IPS-NIHi11 (cell line): Measurements from ENCODE around the gene C19orf38.
A peak's percentile ranks its signal among the peaks of the same experiment; 100 is the strongest.
"Not testable (repeated sequence)": the region's sequence is repeated elsewhere in the genome, so short reads cannot be mapped to it uniquely, and the experiment has no call there.

Experiments used
- DNase-seq: peaks from one replicate; pipeline ENCODE4 v3.0.0; 2012; ENCODE audit warnings: mixed read lengths, low spot score

Gene C19orf38

DNA sequence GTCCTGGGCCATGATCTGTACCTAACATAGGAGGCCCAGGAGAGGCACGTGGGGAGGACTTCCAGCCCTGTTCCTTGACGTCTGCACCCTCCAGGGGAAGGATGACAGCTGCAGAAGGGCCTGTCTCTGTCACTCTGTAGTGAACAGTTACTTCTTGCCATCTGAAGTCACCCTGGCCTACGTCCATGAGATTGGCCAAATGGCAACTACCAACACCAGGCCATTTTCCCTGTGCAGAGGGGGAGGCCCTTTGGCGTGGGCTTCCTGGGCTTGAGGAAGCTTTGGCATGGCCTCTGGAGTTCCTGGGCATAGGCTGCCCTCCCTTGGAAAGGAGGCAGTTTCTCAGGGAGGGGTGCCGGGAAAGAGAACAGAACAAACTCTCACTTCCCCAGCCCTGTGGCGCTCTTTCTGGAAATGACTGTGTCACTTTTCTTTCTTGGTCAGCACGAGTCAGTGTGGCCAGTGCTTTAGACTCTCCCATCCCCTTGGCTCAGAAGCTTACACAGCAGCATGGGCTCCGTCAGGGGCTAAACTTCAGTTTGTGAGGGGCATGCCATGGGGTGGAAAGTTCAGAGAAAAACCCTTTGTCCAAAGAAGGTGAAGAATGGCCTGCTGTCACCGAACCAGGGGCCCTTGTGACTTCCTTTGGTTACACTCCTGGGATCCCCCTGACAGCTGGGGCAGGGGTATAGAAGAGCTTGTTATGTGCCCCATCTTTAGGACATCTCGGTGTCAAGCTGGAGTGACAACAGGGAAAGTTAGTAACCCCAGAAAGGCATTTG lies 28.4 kb downstream of the C19orf38 start:
- DNase-seq: no peak

DNA sequence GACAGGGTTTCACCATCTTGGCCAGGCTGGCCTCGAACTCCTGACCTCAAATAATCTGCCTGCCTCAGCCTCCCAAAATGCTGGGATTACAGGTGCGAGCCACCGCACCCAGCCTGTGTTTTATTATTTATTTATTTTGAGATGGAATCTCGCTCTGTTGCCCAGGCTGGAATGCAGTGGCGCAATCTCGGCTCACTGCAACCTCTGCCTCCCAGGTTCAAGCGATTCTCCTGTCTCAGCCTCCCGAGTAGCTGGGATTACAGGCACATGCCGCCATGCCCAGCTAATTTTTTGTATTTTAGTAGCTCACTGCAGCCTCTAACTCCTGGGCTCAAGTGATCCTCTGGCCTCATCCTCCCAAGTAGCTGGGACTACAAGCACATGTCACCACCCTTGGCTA lies 29.4 kb downstream of the C19orf38 start:
- not testable (repeated sequence) for DNase-seq

DNA sequence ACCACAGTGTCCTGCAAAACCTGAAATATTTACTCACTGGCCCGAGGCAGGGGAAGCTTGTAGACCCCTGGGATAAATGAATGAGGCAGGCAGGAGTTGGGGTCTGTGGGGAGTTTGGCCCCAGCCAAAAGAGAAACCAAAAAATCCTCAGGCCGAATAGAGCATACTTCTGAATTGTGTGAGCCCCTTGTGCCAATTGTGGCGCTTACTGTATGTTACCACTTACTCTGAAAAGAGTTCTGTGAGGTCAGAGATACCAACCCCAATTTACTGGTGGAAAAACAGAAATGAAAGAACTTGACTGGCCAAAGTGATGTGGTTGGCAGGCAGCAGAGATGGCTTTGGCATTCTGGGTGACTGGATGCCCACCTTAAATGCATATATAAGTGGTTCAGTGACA lies 30.0 kb downstream of the C19orf38 start:
- DNase-seq: no peak

DNA sequence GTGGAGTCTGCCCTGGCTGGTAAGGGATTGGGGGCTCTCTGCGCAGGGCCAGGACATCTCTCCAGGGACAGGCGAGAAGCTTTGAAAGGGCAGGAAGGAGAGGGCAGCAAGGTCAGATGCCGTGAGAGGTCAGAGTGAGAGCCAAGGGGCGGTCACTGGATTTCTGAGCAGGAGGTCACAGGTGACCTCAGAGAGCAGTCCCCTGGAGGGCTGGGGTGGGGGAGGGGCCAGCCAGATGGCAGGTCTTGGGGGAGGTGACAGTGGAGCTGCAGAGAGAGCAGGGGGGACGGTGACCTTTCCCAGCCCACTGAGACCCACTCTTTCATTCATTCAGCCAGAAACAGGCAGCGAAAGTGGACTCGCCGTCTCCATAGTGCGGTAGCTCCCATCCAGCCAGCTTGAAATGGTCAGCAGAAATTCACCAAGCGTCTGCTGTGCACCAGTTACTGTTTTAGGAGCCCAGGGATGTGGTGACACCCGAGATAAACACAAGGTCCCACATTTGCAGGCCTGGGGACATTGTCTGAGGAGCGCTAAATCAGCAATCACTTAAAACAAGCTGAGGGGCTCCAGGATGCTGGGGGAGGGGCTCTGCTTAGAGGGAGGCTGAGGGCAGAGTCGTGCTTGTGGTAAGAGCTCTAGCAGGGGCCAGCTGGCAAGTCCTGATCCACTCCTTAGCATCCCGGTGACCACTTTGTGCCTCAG lies 33.3 kb downstream of the C19orf38 start:
- DNase-seq: no peak

DNA sequence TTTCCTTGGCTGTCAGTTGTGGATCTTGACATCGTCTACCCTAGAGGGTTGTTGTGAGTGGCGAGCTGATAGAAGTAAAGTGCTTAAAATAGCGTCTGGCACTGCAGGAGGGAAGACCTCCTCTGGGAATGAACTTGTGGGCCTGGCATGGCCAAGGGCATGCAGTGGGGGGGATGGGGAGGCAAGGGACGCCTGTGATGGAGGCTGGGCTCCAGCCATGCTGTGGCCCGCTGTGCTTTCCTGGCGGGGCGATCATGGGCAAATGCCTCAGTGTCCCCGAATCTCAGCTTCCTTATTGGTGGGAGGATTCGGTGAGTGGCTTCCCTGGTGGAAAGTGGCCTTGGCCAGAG lies 33.9 kb downstream of the C19orf38 start:
- DNase-seq: no peak

DNA sequence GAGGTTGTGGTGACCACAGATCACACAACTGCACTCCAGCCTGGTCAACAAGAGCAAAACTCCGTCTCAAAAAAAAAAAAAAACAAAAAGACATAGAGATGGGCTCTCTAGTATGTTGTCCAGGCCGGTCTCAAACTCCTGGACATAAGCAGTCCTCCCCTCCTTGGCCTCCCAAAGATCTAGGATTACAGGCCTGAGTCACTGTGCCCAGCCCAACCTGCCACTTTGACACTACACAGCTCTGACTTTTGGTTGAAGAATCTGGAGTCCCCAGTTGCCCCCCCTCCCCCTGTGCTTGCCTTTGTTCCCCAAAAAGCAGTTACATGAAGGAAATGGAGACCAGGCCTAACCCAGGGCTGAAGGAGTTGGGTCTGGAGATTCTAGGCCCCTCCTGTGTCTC lies 36.1 kb downstream of the C19orf38 start:
- DNase-seq: no peak

DNA sequence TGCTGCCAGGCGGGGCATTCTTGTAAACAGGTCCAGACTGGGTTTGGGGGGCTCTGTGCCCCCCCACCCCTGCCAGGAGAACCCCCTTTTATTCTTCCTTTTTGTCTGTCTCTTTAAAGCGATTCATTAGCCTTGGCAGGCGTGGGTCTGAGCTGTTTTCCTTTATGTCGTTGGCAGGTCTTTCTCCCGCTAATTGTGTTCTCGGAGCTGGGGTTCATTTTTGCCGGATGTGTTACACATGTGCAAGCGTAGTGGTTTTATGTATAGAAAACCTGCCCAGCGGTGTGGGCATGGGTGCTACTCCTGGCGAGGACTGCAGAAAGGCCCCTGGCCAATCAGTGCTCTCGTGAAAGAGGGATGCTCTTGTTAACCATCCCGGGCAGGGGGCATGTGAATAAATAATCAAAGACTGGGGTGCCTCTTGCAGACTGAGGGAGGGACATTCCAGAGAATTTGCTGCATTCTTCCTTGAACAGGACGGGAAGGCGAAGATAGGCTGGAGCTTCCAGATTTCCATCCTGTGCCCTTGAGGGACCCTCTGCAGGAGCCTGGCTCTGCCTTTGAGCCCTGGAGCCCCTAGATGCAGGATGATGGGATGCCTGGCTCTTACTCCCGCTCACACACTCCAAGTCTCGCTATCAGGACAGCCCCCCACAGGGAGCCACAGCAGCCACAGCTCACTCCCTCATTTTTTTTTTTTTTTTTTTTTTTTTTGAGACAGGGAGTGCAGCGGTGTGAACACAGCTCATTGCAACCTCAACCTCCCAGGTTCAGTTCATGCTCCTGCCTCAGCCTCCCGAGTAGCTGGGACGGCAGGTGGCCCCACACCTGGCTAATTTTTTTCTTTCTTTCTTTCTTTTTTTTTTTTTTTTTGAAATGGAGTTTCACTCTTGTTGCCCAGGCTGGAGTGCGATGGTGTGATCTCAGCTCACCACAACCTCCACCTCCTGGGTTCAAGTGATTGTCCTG lies 37.3 kb downstream of the C19orf38 start:
- no peak for DNase-seq

DNA sequence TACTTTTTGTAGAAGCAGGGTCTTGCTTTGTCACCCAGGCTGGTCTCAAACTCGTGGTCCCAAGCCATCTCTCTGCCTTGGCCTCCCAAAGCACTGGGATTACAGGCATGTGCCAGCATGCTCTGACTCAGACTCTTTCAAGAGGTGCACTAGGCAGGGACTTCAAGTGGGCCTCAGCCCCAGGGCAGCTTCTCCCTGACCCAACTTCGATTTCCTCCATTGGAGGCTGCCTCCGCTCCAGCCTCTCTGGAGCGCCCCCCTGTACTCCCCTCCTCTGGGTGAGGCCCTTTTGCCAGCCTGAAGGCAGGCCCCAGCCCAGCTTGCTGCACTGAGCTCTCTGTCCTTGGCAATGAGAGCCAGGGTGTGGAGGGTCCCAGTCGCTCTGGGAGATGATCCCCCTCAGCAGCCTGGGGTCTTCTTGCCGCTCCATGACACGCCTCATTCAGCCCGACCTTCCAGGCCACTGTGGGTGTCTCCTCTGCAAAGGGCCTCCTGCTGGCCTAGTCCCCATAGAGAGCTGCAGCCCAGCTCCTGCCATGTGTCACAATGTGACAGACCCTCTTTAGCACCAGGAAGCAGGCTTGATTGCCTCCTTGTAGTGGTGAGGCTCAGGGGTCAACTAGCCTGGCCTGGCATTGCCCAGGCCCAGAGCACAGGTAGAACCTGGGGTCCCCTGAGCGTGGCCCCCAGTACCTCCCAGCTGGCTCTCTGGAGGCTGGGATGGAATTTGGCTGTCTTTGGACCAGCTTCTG lies 39.6 kb downstream of the C19orf38 start:
- no peak for DNase-seq

DNA sequence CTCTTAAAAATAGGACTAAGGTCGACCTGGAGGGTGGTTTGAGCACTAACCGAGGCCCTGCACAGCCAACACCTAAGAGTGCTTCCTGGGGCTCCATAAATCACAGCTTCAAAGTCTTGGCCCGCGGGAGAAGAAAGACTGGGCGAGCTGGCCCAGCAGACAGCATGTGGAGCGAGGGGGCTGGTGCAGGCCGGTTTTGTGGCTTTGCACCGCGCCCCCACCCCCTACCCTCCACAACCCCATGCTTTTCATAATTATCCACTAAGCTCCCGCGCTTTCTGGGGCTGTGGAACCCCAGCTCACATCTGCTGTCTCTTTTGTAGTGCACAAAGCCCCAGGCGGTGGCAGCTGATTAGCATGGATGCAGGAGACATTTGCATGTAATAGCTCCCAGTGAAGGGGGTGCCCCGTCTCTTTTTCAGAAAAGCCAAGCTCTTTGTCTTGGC lies 40.2 kb downstream of the C19orf38 start:
- DNase-seq: peak; percentile 66

DNA sequence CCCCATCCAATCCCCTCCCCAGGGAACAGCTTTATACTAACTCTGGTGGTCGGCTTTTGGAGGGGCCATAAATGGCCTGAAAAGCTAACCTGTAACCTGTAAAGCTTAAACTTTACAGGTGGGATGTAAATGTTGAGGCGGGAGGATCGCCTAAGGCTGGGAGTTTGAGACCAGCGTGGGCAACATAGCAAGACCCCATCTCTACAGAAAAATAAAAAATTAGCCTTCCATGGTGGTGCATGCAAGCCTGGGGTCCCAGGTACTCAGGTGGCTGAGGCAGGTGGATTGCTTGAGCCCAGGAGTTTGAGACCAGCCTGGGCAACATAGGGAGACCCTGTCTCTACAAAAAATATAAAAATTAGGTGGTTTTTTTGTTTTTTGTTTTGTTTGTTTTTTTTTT lies 41.7 kb downstream of the C19orf38 start:
- DNase-seq: no peak

DNA sequence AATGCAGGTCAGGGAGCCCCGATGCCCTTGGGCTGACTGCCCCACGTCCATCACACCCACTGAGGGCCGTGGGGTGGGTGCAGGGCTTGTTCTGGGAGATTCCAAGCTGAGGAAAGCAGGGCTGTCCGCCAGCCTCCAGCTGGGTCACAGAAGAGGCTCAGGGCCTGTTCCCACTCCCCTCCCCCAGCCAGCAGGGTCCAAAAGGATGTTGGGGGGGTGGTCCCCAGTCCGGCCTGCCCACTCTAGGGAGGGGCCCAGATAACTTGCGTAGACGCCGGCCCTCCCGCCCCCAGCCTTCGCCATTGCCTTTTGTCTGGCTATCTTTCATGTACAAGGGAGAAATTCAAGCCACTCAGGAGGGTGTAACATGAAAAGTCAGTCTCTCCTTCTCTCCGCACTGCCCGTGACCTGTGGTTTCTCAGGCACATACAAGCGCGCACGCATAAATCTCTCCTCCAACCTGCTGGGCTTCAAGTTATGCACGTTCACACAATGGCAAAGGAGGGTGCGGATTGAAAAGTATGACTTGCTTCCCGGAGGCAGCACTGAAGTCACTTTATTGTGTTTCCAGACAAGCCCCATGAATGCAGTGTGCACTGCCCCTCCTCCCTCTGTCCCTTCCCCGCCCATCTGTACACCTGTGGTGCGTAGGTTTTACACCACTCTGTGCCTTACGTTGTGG lies 43.3 kb downstream of the C19orf38 start:
- no peak for DNase-seq

DNA sequence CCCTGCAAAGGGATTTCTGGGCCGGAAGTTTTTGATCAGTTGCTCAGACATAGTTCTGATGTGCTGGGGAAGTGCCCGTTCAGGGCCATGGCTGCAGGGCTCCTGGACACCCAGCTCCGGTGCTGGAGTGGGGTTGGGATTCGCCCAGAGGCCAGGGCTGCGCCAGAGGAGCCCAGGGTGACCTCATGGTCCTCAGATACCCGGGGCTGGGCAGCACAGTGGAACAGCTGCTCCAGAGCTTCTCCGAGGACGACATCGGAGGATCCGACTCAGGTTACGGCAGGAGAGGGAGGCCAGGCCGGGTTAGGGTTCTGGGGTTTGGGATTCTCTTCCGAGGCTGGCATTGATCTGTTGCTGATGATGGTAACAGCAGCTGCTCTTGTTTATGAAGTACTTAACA lies 44.0 kb downstream of the C19orf38 start:
- DNase-seq: no peak

DNA sequence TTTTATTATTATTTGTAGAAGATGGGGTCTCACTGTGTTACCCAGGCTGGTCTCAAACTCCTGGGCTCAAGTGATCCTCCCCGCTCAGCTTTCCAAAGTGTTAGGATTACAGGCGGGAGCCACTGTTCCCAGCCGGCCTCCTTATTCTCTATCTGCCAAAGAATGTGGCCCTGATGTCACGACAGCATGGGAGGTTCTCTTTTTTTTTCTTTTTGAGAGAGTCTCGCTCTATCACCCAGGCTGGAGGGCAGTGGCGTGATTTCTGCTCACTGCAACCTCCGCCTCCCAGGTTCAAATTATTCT lies 46.6 kb downstream of the C19orf38 start:
- no peak for DNase-seq

DNA sequence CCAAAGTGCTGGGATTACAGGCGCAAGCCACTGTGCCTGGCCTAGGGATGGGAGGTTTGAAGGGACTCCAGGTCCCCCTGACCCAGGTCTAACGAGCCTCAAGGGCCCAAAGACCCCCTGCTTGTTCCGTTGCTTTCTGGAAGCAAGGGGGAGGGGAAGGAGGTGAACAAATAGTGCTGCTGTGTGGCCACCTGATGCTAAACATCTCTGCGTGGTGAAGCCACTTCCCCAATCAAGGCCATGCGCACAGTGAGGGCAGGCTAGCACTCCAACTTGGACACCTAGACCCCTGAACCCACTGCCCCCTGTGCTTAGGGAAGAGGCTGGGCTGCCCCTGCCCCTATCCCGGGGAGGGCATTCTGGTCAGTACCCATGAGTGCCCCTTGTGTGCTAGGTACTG lies 47.1 kb downstream of the C19orf38 start:
- DNase-seq: no peak

DNA sequence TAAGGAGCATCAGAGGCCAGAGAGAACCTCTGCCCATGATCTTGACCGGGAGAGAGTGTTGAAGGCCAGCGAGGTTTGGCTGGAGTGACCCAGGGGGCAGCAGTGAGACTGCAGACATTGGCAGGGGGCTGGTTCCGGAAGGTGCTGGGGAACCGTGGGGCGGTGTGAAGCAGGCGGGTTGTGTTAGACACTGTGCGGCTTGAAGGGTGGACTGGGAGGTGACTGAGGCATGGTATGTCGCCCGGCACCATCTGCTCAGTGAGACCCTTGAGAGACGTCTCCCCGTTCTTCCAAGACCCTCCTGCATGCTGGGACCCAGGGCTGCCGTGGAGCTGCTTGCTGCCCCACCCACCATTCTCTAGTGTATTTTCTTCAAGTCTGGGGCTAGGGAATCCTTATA lies 47.7 kb downstream of the C19orf38 start:
- DNase-seq: peak; percentile 57

DNA sequence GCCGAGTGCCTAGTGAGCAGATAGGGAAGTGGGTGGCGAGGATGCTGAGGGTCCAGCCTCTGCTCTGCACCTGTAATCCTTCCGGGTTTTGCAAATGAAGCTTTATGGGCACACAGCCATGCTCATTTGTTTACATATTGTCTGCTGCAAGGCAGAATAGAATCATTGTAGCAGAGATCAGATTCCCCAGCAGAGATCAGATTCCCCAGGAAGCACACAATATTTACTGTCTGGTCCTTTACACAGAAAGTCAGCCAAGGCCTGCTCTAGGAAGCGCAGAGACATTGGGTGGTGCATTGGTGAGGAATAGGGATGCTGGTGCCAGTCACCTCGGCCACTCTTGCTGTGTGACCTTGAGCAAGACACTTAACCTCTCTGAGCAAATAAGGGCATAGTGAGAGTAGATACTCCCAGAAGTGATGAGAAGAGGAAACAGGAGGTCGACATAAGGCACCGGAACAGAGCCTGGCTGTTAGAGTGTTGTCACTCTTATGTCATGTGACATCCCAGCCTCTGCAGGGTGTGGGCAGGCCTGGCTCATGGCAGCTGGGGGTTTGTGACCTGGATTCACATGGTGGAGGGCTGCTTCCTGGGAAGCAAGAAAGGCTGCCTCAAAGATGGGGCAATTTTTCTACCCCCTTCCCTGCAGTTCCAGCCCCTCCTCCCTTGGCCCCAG lies 48.8 kb downstream of the C19orf38 start:
- DNase-seq: no peak

DNA sequence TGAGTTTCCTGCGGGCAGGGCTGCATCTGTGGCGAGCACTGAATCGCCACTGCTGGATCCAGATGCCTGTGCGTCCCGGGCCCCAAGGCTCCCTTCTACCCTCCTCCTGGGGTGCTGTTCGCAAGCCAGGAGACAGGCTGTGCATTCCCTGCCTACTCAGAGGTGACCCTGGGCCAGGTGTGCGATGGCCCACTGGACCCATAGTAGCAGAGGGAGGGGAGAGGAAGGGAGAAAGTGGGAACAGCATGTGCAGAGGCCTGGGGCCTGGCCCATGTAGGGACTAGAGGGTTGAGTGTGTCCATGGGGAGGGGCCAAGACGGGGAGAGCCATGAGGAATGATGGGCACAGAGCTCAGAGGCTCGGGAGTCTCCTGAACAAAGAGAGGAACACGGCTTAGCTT lies 50.4 kb downstream of the C19orf38 start:
- peak; percentile 8 for DNase-seq

DNA sequence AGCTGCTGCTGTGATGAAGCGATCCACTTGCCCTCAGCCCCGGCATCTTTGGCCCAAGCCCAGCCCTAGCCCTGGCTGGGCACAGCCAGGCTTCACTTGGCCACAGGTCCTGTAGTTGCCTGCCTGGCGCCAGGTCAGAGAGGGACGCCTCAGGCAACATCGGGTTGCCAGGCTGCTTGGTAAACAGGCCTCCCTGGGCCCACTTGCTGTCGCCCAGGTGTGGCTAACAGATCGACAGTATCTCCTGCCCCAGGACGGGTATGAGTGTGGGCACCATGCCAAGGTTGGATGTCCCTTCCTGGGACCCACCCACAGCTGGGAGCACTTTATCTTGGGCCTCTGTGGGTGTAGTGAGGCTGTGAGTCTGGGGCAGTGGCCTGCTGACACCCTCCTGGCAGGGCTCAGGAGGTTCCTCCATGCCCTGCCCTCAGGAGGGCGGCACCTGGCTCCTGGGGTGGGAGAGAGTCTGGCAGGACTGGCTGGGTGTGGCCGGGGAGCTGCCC lies 51.0 kb downstream of the C19orf38 start:
- no peak for DNase-seq

DNA sequence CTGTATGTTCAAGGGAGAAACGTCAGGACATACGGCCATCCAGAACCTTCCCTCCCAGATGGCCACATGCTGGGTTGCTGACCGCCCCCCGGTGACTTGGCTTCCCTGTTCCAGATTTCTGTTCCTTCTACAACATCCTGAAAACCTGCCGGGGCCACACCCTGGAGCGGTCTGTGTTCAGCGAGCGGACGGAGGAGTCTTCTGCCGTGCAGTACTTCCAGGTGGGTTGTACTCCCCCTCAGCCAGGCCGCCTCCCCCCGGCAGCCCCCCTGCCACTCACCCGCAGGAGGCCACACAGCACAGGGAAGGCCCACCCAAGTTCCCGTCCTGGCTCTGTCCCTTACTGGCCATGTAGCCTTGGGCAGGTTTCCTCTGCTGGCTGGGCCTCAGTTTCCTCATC lies 59.7 kb downstream of the C19orf38 start:
- no peak for DNase-seq

DNA sequence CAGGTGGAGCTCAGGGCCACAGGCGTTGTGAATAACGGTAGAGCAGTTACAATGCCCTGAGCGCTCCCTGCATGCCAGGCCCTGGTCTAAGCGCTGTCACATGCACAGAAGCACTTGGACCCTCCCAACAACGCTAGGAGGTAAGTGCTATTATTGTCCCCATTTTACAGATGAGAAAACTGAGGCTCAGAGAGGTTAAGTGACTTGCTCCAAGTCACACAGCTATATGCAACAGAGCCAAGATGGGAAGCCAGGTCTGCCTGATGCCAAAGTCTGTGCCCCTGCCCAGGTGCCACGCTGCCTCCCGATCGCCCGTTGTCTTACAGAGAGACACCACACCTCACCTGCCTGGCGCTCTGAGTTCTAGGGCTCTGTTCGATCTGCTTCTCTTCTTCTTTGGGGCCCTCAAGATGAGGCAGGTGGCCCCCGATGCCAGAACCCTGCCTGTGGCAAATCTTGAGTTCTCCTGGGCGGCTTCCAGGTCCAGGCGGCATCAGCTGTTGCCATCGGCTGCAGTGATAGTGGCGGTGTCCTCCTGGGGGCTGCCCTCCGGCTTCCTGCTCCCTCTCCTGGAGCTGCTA lies 60.3 kb downstream of the C19orf38 start:
- DNase-seq: no peak
